Stimulated activated CD8-positive, alpha-beta memory T cell treated with anti-CD3 and anti-CD28 coated beads, Interleukin-7, amount 100 ng/mL, for 24 hours (primary cell): ENCODE results near the gene E2F3.

Source experiments
- DNase-seq: peaks from one replicate; pipeline ENCODE4 v3.0.0-alpha.2; 2020; ENCODE audit warnings: low read depth

The E2F3 gene

DNA sequence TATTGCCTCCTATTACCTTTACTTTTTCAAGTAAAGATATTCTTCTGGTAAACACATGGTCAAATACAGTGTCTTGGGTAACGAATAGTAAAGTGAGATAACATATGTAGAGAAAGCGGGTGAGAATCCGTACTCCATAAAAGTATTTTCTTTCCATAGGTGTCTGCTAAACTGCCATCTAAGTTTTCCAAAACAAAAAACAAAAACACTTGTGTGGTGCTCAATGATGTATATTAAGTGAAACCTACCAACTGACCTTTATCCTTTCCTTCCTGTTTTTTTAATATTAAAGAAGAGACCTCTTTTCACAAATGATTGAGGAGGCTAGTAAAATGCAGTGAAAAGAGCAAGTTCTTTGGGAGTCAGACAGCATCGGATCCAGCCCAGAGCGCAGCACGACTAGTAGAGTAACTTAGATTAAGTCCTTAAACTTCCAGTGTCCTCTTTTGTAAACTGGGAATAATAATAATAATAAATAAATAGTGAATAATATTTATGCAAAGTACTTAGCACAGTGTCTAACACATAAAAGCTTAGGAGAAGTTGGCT lies 132.1 kb downstream of the E2F3 start:
- no peak for DNase-seq

DNA sequence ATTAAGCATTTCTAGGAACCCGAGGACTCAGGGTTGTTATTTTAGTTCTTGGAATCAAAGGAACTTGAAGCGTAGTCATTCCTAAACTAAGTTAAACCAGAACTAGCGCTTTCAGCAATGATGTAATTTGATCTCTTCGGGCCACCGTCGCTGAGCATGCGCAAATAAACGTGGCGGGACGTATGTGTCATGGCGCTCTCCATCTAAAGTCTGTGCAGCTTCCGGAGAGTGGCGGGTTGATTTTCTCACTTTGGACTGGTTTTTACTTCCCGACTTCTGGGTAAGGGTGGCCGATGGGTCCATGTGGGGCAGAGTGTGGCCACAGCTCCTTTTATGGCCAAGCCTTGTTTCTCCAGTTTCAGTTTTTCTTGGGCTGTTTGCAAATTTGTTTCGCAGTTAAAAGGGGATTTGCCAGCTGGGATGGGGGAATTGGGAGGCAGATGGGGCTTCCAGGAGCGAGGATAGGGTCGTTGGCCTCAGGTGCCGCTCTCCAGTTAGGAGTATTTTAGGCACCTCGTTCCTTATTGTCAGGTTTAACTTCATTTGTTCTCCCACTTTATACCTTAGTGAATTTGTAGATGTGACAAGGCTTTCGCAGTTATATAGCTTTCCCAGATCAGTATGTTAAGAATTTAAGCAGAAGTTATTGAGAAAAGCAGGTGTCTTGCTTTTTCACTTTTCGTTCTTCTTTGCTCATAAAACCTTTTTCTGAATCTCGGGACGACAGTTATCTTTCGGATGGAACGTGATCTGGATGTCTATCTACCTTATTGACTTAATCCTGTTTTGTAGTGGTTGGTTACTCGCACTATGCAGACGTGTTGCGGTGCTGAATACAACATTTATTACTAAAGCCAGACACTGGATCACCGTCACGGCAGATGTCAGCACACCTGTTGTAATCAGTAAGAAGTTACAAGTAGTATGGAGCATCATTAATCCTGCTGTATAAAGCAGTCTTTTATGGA lies 132.9 kb downstream of the E2F3 start, which contains the start of gene CDKAL1:
CDKAL1 (plus strand) TSS at position 163 of the 968 bp plus-strand sequence. CDS start 11,894 bp downstream, outside the sequence.
- peak; percentile 78 for DNase-seq

DNA sequence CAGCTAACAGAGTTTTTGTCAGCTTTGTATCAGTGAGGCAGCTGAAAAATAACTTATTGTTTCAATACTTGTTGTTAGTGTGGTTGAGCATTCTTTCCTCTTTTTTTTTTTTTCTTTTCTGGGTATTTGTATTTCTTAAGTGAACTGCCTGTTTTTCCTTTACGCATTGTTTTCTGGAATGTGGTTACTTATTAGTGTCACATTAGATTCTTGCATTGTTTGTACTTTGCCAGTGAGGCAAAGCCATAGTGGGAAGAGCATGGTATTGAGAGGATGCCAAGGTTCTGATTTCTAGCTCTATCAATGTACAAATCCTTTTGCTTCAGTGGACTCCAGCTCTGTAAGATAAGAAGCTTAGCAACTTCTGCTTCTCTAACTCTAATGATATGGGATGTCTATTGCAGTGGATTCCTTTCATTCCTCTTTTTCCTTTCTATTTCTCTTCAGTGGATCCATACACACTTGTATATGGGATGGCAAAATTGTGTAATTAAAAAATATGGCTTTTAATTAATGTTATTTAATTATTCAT lies 136.5 kb downstream of the E2F3 start:
- no peak for DNase-seq

DNA sequence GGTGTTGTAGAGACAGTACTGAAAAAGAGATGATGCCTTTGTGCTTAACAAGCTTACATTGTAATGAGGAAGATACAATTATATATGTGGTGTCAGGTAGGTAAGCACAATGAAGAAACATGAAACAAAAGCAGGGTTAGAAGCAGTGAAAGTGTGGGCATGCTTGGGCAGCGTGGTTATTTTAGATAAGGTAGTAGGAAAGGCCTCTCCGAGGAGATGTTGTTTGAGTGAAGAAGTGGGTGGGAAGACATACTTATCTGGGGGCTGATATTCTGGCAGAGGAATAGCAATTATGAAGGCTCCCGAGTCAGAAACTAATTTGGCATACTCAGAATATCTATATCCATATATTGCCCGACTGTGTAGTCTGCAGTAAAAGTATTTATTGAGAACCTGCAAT lies 137.2 kb downstream of the E2F3 start:
- DNase-seq: no peak

DNA sequence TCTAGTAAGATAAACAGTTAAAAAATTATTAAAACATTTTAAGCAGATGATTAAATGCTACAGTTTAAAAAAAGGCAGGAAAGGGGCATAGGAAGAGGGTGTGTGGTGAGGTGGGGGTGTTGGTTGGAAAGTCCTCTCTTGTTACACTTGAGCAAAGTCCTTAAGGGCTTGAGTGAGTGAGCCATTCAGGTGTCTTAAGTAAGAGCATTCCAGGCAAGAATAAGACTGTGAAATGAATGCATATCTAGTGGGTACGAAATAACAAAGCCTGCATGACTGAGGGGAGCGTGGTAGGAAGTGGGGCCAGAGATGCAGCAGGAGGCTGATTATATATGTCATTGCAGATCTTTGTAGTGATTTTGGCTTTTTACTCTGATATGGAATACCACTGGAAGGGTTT lies 137.7 kb downstream of the E2F3 start:
- DNase-seq: no peak

DNA sequence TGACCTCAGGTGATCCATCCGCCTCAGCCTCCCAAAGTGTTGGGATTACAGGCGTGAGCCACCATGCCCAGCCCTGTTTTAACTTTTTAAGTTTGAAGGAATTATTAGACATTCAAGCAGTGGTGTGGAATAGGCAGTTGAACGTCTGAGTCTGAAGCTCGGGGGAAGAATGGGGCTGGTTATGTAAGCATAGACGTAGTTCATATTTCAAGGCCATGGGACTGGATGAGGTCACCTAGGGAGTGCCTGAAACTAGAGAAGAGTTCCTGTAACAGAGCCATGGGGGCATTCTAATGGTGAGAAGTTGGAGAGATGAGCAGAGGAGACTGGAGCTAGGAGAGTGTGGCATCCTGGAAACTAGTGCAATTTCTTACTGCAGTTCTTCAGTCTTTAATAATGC lies 139.0 kb downstream of the E2F3 start:
- DNase-seq: no peak

DNA sequence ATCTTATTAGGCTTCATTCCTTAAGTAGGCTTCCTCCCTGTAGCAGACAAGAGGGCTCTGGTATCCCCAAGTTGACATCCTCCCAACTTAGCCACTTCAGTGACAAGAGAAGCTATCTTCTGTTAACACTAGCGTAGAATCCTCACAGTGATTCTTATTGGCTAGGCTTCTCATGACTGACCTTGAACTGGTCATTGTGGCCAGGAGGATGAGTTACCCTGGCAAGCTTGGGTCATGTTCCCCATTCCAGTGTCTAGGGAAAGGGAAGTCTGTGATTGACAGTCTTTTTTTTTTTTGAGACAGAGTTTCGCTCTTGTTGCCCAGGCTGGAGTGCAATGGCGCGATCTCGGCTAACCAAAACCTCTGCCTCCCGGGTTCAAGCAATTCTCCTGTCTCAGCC lies 139.7 kb downstream of the E2F3 start:
- no peak for DNase-seq

DNA sequence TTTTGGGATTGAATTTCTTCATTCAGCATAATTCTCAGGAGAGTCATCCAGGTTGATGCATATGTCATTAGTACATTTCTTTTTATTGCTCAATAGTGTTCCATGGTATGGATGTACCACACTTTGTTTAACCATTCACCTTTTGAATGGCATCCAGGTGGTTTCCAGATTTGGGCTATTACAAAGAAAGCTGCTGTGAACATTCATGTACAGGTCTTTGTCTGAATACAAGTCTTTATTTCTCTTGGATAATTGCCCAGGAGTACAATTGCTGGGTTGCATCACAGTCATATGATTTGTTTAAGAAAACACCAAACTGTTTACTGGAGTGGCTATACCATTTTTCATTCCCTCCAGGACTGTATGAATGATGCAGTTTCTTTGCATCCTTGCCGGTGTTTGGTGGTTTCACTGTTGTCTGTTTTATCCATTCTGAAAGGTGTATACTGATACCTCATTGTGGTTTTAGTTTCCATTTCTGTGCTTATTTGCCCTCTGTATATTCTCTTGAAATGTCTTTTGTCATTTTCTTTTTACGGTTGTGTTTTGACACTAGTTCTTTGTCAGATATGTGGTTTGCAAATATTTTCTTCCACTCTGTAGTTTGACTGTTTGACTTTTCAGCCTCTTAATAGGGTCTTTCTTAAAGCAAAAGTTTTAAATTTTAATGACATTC lies 141.4 kb downstream of the E2F3 start:
- DNase-seq: no peak
